Keratinocyte (primary cell): ENCODE results near the gene ERC1. TPM values are rescaled to one million over a fixed set of nuclear protein-coding genes. Genes with fewer than 3 reads are reported as not detected.

Experiments
- DNase-seq: peaks from one replicate; pipeline ENCODE4 v3.0.0-alpha.2; 2011; ENCODE audit warnings: low read depth, missing footprints, low spot score
- FAIRE-seq: peaks from 2 replicates; lab custom pipeline; 2011; peaks lifted over from hg19 to GRCh38; lab: Jason Lieb, UNC
- H2AFZ ChIP-seq: 2 replicates; pipeline ENCODE4 v1.6.0; 2012; ENCODE audit warnings: low read length, control low read depth, inconsistent platforms; ENCODE audit not compliant: control insufficient read depth
- H3K27ac ChIP-seq: 2 replicates; pipeline ENCODE4 v1.5.1; 2011; ENCODE audit warnings: low read length; ENCODE audit not compliant: control insufficient read depth, insufficient read depth
- H3K27me3 ChIP-seq: 3 replicates; pipeline ENCODE4 v1.6.0; 2011; ENCODE audit warnings: low read length; ENCODE audit not compliant: control insufficient read depth, insufficient read depth; ENCODE audit errors: extremely low read depth
- H3K36me3 ChIP-seq, 2 experiments: 2 replicates in 1 of 2; 3 replicates in 1 of 2; pipeline ENCODE4 v1.5.1; 2011; ENCODE audit warnings: low read length in 2 of 2, mild to moderate bottlenecking in 1 of 2; ENCODE audit not compliant: control insufficient read depth in 2 of 2, insufficient read depth in 2 of 2; ENCODE audit errors: extremely low read depth in 1 of 2
- H3K4me1 ChIP-seq: 3 replicates; pipeline ENCODE4 v1.5.1; 2011; ENCODE audit warnings: low read length; ENCODE audit not compliant: control insufficient read depth, insufficient read depth; ENCODE audit errors: extremely low read depth
- H3K4me2 ChIP-seq: 3 replicates; pipeline ENCODE4 v1.6.0; 2011; ENCODE audit warnings: low read depth, low read length; ENCODE audit not compliant: control insufficient read depth, insufficient read depth; ENCODE audit errors: extremely low read depth
- H3K4me3 ChIP-seq, 3 experiments: fragments of 200-600 bp in 1 of 3; sonication (generic) in 1 of 3; 2 replicates in 2 of 3; 3 replicates in 1 of 3; pipeline ENCODE4 v1.5.1; 2011 to 2016; ENCODE audit warnings: low read length in 3 of 3, mild to moderate bottlenecking in 3 of 3, control low read depth in 2 of 3, inconsistent platforms in 1 of 3, low read depth in 1 of 3, mixed read lengths in 1 of 3, mixed run types in 1 of 3, moderate library complexity in 1 of 3; ENCODE audit not compliant: control insufficient read depth in 2 of 3, insufficient read depth in 2 of 3; ENCODE audit errors: extremely low read depth in 1 of 3
- H3K79me2 ChIP-seq: 2 replicates; pipeline ENCODE4 v1.6.0; 2012; ENCODE audit warnings: low read length; ENCODE audit not compliant: control insufficient read depth, insufficient read depth
- H3K9ac ChIP-seq: 3 replicates; pipeline ENCODE4 v1.6.0; 2011; ENCODE audit warnings: low read length; ENCODE audit not compliant: control insufficient read depth, insufficient read depth; ENCODE audit errors: extremely low read depth
- H3K9me1 ChIP-seq: 3 replicates; pipeline ENCODE4 v1.6.0; 2011; ENCODE audit warnings: low read length; ENCODE audit not compliant: control insufficient read depth, insufficient read depth; ENCODE audit errors: extremely low read depth
- H3K9me3 ChIP-seq: 2 replicates; pipeline ENCODE4 v1.5.1; 2012; ENCODE audit warnings: low read depth, low read length; ENCODE audit not compliant: control insufficient read depth
- H4K20me1 ChIP-seq: 3 replicates; pipeline ENCODE4 v1.6.0; 2011; ENCODE audit warnings: low read length; ENCODE audit not compliant: control insufficient read depth, insufficient read depth; ENCODE audit errors: extremely low read depth
- EZH2 ChIP-seq: IDR thresholded peaks from one replicate; pipeline ENCODE4 v1.6.1; 2012; ENCODE audit warnings: inconsistent platforms, mild to moderate bottlenecking, low read length, moderate library complexity
- dilution Hi-C: fragments of 300-500 bp; cut with MboI; formaldehyde crosslinking; loops from one replicate; pipeline ENCODE4 v1.7.0; 2020; ENCODE audit warnings: low sequenced_read_pairs; ENCODE audit not compliant: extremely low pct_ligation_motif_present
- polyA plus RNA-seq, 5 experiments: library from polyadenylated mRNA; depleted of rRNA in 3 of 5; stranded (reverse) in 3 of 5; stranded (forward) in 1 of 5; unstranded in 1 of 5; fragments of >200 nt; gene quantifications; 1 replicate in 1 of 5; 2 replicates in 3 of 5; 3 replicates in 1 of 5; pipeline versions ENCODE4 v1.2.1 to v1.2.3, GENCODE V29; 2011 to 2012; ENCODE audit warnings: missing spikeins in 2 of 5, low read depth in 1 of 5, low replicate concordance in 1 of 5
- TF ChIP-seq, protein P1 (sequence below), 3 experiments: IDR thresholded peaks in 1 of 3; conservative IDR thresholded peaks in 1 of 3; optimal IDR thresholded peaks in 1 of 3; 2 replicates in 2 of 3; 3 replicates in 1 of 3; pipeline versions ENCODE3 to v1.5.1; 2011; ENCODE audit warnings: low read length in 3 of 3, mild to moderate bottlenecking in 3 of 3, moderate library complexity in 2 of 3, control low read depth in 1 of 3, inconsistent platforms in 1 of 3; ENCODE audit not compliant: insufficient read depth in 2 of 3; ENCODE audit errors: extremely low read depth in 1 of 3

Gene ERC1
- polyA plus RNA-seq, 1 donor (not counting 4 experiments of a cell fraction or from before 2014, with no cell fraction given): 16.1 TPM

DNA sequence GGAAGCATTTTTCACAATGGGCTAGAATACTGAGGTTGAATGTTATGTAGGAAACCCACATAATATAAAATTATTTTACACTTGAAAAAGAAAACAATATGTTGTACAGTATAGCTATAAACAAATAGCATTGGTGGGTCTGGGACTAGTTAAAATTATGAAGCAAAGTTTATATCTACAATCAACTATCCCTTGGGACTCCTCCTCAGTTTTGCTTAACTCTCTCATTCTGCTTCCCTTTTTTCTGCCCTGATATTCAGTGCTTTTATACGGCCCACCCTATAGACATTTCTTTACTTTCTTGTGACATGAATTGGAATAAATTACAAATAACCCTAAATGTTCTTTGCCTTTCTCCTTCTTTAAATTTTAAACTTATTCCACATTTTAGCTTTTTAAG lies 302.9 kb downstream of the ERC1 start:
- no peaks in the 10 kb centered on the region for H4K20me1 ChIP-seq
- peaks cover 4 to 7% of the 10 kb centered on the region in 2 experiments for H3K36me3 ChIP-seq
- H3K9me3 ChIP-seq: no peaks in the 10 kb centered on the region
- dilution Hi-C loops: no loop called here
- H3K27ac ChIP-seq: no peak overlapping the region
- H2AFZ ChIP-seq: no peak overlapping the region
- DNase-seq: no peak
- TF ChIP-seq EZH2: no peak
- TF ChIP-seq, protein P1, sequence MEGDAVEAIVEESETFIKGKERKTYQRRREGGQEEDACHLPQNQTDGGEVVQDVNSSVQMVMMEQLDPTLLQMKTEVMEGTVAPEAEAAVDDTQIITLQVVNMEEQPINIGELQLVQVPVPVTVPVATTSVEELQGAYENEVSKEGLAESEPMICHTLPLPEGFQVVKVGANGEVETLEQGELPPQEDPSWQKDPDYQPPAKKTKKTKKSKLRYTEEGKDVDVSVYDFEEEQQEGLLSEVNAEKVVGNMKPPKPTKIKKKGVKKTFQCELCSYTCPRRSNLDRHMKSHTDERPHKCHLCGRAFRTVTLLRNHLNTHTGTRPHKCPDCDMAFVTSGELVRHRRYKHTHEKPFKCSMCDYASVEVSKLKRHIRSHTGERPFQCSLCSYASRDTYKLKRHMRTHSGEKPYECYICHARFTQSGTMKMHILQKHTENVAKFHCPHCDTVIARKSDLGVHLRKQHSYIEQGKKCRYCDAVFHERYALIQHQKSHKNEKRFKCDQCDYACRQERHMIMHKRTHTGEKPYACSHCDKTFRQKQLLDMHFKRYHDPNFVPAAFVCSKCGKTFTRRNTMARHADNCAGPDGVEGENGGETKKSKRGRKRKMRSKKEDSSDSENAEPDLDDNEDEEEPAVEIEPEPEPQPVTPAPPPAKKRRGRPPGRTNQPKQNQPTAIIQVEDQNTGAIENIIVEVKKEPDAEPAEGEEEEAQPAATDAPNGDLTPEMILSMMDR (optimal IDR thresholded peaks at IDR 0.05 in 1 of 3, IDR thresholded peaks at IDR 0.05 in 1 of 3, conservative IDR thresholded peaks at IDR 0.05 in 1 of 3; ENCODE audit: extremely low read depth in 1 of 3, insufficient read depth in 2 of 3, low read length in 3 of 3): no peak
- no peak for FAIRE-seq
- H3K27me3 ChIP-seq: no peaks in the 10 kb centered on the region
- no peak overlapping the region for H3K4me2 ChIP-seq
- no peaks in the 10 kb centered on the region for H3K79me2 ChIP-seq
- no peak overlapping the region for H3K4me3 ChIP-seq
- H3K9ac ChIP-seq: no peak overlapping the region
- H3K4me1 ChIP-seq: no peaks in the 10 kb centered on the region
- H3K9me1 ChIP-seq: no peaks in the 10 kb centered on the region

DNA sequence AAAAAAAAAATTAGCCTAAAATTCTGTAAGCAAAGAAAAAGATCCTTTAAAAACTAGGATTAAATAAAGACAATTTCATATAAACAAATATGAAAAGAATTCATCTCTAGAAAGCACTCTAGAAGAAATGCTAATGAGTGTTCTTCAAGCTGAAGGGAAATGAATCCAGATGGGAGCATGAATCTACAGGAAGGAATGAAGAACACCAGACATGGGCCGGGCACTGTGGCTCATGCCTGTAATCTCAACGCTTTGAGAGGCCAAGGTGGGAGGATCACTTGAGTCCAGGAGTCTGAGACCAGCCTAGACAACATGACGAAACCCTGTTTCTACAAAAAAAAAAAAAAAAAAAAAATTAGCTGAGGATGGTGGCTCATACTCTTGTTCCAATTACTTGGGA lies 306.2 kb downstream of the ERC1 start:
- H3K4me1 ChIP-seq: no peaks in the 10 kb centered on the region
- no peaks in the 10 kb centered on the region for H3K27me3 ChIP-seq
- no peak overlapping the region for H3K4me3 ChIP-seq
- DNase-seq (no peak), FAIRE-seq (peak; percentile 56)
- peaks cover 0 to 2% of the 10 kb centered on the region in 2 experiments for H3K36me3 ChIP-seq
- TF ChIP-seq, protein P1 (optimal IDR thresholded peaks at IDR 0.05 in 1 of 3, IDR thresholded peaks at IDR 0.05 in 1 of 3, conservative IDR thresholded peaks at IDR 0.05 in 1 of 3; ENCODE audit: extremely low read depth in 1 of 3, insufficient read depth in 2 of 3, low read length in 3 of 3): no peak
- TF ChIP-seq EZH2: no peak
- dilution Hi-C loops: no loop called here
- H3K79me2 ChIP-seq: no peaks in the 10 kb centered on the region
- no peak overlapping the region for H3K4me2 ChIP-seq
- no peak overlapping the region for H2AFZ ChIP-seq
- H3K27ac ChIP-seq: no peak overlapping the region
- H3K9ac ChIP-seq: no peak overlapping the region
- no peaks in the 10 kb centered on the region for H3K9me3 ChIP-seq
- no peaks in the 10 kb centered on the region for H4K20me1 ChIP-seq
- H3K9me1 ChIP-seq: no peaks in the 10 kb centered on the region
